ENCODE measurements around the gene ASIC2.

The ASIC2 gene

GRCh38 chr17:33151565-33151964, 141.5 kb downstream of the ASIC2 start:
- DNase-seq = no peak

- DNase-seq = no peak
Observed at GRCh38 chr17:33145941-33146340, 147.2 kb downstream of the ASIC2 start.

- DNase-seq = no peak
Observed at GRCh38 chr17:33144837-33145236, 148.3 kb downstream of the ASIC2 start.

- DNase-seq = no peak
Observed at GRCh38 chr17:33142705-33143299, 150.3 kb downstream of the ASIC2 start.

GRCh38 chr17:33140413-33141099, 152.5 kb downstream of the ASIC2 start:
- peak; percentile 70 for DNase-seq

- DNase-seq = no peak
Observed at GRCh38 chr17:33138627-33139026, 154.5 kb downstream of the ASIC2 start.

GRCh38 chr17:33137426-33137825, 155.7 kb downstream of the ASIC2 start:
- no peak for DNase-seq

- DNase-seq = no peak
Observed at GRCh38 chr17:33135691-33136090, 157.4 kb downstream of the ASIC2 start.

- DNase-seq = peak; percentile 23
Observed at GRCh38 chr17:33131620-33132019, 161.5 kb downstream of the ASIC2 start.

- DNase-seq = no peak
Observed at GRCh38 chr17:33127706-33128105, 165.4 kb downstream of the ASIC2 start.

GRCh38 chr17:33126086-33126485, 167.0 kb downstream of the ASIC2 start:
- DNase-seq = no peak

- no peak for DNase-seq
Observed at GRCh38 chr17:33125552-33125950, 167.5 kb downstream of the ASIC2 start.

- no peak for DNase-seq
Observed at GRCh38 chr17:33124871-33125551, 168.1 kb downstream of the ASIC2 start.

GRCh38 chr17:33124185-33124584, 168.9 kb downstream of the ASIC2 start:
- no peak for DNase-seq

GRCh38 chr17:33121756-33122155, 171.3 kb downstream of the ASIC2 start:
- DNase-seq = no peak

- DNase-seq = no peak
Observed at GRCh38 chr17:33121272-33121671, 171.8 kb downstream of the ASIC2 start.

GRCh38 chr17:33120103-33120502, 173.0 kb downstream of the ASIC2 start:
- DNase-seq = no peak

- no peak for DNase-seq
Observed at GRCh38 chr17:33118391-33119075, 174.6 kb downstream of the ASIC2 start.

GRCh38 chr17:33116021-33116551, 177.0 kb downstream of the ASIC2 start:
- peak; percentile 15 for DNase-seq

GRCh38 chr17:33115366-33115765, 177.7 kb downstream of the ASIC2 start:
- DNase-seq = no peak

GRCh38 chr17:33113991-33114370, 179.1 kb downstream of the ASIC2 start:
- no peak for DNase-seq

- no peak for DNase-seq
Observed at GRCh38 chr17:33113276-33113990, 179.7 kb downstream of the ASIC2 start.

- no peak for DNase-seq
Observed at GRCh38 chr17:33112763-33113162, 180.3 kb downstream of the ASIC2 start.
